ENCODE measurements around the gene CENPC. TPM values are rescaled to one million over a fixed set of nuclear protein-coding genes. Genes with fewer than 3 reads are reported as not detected.

The CENPC gene, protein sequence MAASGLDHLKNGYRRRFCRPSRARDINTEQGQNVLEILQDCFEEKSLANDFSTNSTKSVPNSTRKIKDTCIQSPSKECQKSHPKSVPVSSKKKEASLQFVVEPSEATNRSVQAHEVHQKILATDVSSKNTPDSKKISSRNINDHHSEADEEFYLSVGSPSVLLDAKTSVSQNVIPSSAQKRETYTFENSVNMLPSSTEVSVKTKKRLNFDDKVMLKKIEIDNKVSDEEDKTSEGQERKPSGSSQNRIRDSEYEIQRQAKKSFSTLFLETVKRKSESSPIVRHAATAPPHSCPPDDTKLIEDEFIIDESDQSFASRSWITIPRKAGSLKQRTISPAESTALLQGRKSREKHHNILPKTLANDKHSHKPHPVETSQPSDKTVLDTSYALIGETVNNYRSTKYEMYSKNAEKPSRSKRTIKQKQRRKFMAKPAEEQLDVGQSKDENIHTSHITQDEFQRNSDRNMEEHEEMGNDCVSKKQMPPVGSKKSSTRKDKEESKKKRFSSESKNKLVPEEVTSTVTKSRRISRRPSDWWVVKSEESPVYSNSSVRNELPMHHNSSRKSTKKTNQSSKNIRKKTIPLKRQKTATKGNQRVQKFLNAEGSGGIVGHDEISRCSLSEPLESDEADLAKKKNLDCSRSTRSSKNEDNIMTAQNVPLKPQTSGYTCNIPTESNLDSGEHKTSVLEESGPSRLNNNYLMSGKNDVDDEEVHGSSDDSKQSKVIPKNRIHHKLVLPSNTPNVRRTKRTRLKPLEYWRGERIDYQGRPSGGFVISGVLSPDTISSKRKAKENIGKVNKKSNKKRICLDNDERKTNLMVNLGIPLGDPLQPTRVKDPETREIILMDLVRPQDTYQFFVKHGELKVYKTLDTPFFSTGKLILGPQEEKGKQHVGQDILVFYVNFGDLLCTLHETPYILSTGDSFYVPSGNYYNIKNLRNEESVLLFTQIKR
- 55.1 TPM for total RNA-seq

DNA sequence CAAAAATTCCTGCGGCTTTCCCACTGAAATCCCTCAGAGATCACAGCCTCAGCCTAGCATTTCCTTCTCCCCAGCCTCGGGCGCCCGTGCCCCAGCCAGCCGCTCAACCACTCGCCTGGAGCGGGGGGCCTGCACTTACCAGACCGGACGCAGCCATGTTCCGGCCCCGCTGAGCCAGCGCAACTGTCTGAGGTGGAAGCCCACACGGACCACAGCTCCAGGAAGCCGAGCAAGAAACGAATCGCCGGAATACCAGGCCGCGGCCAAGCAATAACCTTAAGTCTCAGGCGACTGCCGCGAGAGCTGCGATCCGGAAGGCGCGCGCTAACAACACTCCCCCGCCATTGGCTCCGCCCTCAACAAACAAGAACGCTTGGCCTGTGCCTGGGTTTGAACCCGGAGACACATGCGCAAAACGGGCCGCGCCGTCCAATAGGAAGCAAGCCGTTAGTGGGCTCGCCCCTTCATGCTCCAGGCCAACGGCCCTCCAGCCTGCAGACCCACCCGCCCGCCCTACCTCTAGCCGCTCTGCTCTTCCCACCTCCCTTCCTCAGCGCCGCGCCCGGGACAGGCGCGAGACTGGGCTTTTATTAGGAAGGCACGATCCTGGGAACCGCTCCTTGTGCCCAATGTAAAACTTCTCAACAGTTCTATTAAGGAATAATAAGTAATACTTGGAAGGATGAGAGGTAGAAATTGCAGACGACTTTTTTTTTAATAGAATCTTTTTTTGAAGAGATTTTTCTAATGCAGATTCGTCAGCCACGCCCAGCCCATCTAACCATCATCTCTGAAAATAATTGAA, at the start of gene CENPC:
TSS of gene CENPC (minus strand) at position 305 of the 805 bp plus-strand sequence. CDS start at position 157, 148 bp downstream.

DNA sequence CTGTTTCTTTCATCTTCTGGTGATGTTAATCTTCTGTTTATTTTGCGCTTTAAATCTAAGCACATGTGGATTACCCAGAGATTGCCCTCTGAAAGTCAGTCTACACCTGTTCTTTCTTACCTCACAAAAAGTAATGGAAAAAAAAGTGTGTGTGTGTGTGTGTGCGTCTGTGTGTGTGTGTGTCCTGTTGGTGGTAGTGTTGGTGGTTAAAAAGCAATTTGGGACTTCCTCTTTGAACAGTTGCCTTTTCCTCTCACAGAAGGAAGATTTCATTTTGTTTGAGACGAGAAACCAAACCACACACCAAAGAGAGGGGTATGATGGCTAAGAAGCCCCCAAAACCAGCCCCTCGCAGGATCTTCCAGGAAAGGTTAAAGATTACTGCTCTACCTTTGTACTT, 13.2 kb upstream of the CENPC start, which contains the start of gene STAP1:
TSS of gene STAP1 (plus strand) at position 235 of the 400 bp plus-strand sequence. CDS start at position 318, 83 bp downstream.

Small RNA genes within 50 kb of the gene (small RNA-seq; reads per million reads assigned to genes)
- gene RNA5SP527 (ENCODE audit: low replicate concordance) (not detected), gene RNU1-63P (ENCODE audit: low replicate concordance) (0.64 reads per million, percentile 57 among the genes with 10 or more reads in this experiment)

Other genes with a start within 250 kb of the CENPC start
- not detected for gene STAP1, start 13.2 kb upstream of the CENPC start, total RNA-seq
- 148 TPM for gene UBA6, start 155.7 kb upstream of the CENPC start, total RNA-seq
- not detected for gene GNRHR, start 208.9 kb upstream of the CENPC start, total RNA-seq